ENCODE measurements around the gene ZNF691.

The ZNF691 gene

DNA sequence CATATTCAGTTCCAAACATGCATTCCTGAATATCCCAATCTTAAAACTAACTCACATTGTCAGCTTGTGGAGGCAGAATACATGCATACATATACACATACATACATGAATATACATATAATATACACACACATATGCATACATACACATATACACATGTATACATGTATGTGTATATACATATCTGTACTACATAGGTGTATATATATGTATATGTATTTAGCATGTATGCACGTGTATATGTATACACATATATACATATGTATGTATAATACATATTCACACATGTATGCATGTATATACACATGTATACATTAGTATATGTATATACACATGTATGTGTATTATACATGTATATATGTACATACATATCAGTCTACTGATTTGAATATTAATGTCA lies 1.2 kb upstream of the ZNF691 start:
- TF ChIP-seq TAF1 (IDR thresholded peaks at IDR 0.05; ENCODE audit: borderline replicate concordance, insufficient read depth, low read length): no peak

DNA sequence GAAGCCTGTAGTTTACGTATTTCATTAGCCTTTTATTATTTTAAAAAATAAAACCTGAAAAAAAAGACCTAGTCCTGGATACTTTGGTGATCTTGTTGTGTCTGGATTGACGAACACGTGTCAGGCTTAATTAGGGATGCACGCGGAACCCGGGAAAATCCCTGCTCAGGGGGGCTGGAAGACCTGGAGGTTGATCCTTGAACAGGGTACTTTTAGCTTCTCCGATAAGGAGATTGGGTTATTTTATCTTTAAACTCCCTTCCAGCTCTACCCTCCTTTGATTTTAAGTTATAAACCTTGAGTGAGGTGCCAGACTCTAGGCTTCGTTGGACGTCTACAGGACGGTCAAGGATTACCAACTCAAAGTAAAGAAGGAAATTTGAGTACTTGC lies 552 bp upstream of the ZNF691 start:
- TF ChIP-seq, protein P1, sequence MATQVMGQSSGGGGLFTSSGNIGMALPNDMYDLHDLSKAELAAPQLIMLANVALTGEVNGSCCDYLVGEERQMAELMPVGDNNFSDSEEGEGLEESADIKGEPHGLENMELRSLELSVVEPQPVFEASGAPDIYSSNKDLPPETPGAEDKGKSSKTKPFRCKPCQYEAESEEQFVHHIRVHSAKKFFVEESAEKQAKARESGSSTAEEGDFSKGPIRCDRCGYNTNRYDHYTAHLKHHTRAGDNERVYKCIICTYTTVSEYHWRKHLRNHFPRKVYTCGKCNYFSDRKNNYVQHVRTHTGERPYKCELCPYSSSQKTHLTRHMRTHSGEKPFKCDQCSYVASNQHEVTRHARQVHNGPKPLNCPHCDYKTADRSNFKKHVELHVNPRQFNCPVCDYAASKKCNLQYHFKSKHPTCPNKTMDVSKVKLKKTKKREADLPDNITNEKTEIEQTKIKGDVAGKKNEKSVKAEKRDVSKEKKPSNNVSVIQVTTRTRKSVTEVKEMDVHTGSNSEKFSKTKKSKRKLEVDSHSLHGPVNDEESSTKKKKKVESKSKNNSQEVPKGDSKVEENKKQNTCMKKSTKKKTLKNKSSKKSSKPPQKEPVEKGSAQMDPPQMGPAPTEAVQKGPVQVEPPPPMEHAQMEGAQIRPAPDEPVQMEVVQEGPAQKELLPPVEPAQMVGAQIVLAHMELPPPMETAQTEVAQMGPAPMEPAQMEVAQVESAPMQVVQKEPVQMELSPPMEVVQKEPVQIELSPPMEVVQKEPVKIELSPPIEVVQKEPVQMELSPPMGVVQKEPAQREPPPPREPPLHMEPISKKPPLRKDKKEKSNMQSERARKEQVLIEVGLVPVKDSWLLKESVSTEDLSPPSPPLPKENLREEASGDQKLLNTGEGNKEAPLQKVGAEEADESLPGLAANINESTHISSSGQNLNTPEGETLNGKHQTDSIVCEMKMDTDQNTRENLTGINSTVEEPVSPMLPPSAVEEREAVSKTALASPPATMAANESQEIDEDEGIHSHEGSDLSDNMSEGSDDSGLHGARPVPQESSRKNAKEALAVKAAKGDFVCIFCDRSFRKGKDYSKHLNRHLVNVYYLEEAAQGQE (IDR thresholded peaks at IDR 0.05; ENCODE audit: insufficient read depth in 1 of 2, low read depth in 2 of 2, low read length in 2 of 2): no peak
- TF ChIP-seq TAF1 (IDR thresholded peaks at IDR 0.05; ENCODE audit: borderline replicate concordance, insufficient read depth, low read length): no peak
- no peak for TF ChIP-seq SIN3A (IDR thresholded peaks at IDR 0.05; ENCODE audit: borderline replicate concordance, insufficient read depth, low read length)
- TF ChIP-seq FOXP2 (optimal IDR thresholded peaks at IDR 0.05; ENCODE audit: borderline replicate concordance, extremely low read depth, extremely low read length, insufficient read depth): no peak
- no peak for TF ChIP-seq POLR2AphosphoS5 (IDR thresholded peaks at IDR 0.05; ENCODE audit: low read depth, low read length)

- no peak for TF ChIP-seq TAF1 (IDR thresholded peaks at IDR 0.05; ENCODE audit: borderline replicate concordance, insufficient read depth, low read length)
- no peak for TF ChIP-seq SIN3A (IDR thresholded peaks at IDR 0.05; ENCODE audit: borderline replicate concordance, insufficient read depth, low read length)
- TF ChIP-seq, protein P1 (IDR thresholded peaks at IDR 0.05; ENCODE audit: insufficient read depth in 1 of 2, low read depth in 2 of 2, low read length in 2 of 2): no peak
- TF ChIP-seq POLR2AphosphoS5 (IDR thresholded peaks at IDR 0.05; ENCODE audit: low read depth, low read length): no peak
- TF ChIP-seq FOXP2 (optimal IDR thresholded peaks at IDR 0.05; ENCODE audit: borderline replicate concordance, extremely low read depth, extremely low read length, insufficient read depth): no peak
Measured at GRCh38 chr1:42847111-42847595, 740 bp downstream of the ZNF691 start.

DNA sequence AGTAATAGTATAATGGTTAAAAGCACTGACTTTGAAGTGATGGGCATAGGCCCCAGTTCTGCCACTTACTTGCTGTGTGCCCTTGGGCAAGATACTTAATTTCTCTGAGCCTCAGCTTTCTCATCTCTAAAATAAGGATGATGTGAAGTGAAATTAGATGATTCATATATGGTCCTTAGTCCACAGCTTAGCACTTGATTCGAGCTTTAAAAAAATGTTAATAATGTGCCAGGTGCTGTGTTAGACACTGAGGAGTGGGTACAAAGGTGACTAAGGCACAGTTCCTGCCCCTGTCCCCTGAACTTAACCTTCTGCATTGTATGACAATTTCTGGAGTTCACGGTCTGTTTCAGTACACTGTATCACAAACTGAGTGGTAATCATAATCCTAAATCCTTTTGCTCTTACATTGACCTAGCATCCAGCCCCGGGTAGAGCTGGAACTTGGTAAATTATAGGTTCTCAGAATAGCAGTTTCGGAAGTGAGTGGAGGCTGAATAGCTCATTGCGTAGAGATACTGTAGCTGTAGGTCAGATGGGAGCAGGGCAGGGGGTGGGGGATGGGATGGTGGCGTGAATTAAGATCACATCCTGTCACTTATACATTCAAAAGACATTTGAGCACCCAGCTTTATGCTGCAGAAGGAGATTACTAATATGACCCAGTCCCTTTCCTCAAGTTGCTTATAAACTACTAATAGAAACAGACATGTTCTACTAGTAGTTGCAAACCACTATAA lies 1.5 kb downstream of the ZNF691 start:
- TF ChIP-seq, protein P1 (IDR thresholded peaks at IDR 0.05; ENCODE audit: insufficient read depth in 1 of 2, low read depth in 2 of 2, low read length in 2 of 2): no peak
- TF ChIP-seq FOXP2 (optimal IDR thresholded peaks at IDR 0.05; ENCODE audit: borderline replicate concordance, extremely low read depth, extremely low read length, insufficient read depth): no peak

- TF ChIP-seq, protein P1 (IDR thresholded peaks at IDR 0.05; ENCODE audit: insufficient read depth in 1 of 2, low read depth in 2 of 2, low read length in 2 of 2): no peak
- TF ChIP-seq FOXP2 (optimal IDR thresholded peaks at IDR 0.05; ENCODE audit: borderline replicate concordance, extremely low read depth, extremely low read length, insufficient read depth) (no peak), POLR2AphosphoS5 (IDR thresholded peaks at IDR 0.05; ENCODE audit: low read depth, low read length) (no peak), TAF1 (IDR thresholded peaks at IDR 0.05; ENCODE audit: borderline replicate concordance, insufficient read depth, low read length) (no peak), SIN3A (IDR thresholded peaks at IDR 0.05; ENCODE audit: borderline replicate concordance, insufficient read depth, low read length) (no peak)
Measured at GRCh38 chr1:42848823-42849537, 2.6 kb downstream of the ZNF691 start.
